ENCODE data around the gene TACR2.

GRCh38 chr10:69353977-69354635 lies 62.6 kb downstream of the TACR2 start:
- no peak for TF ChIP-seq CTCF (IDR thresholded peaks at IDR 0.05; ENCODE audit: borderline replicate concordance, extremely low read depth, low read length, poor library complexity, severe bottlenecking)
- TF ChIP-seq EZH2 (IDR thresholded peaks at IDR 0.05; ENCODE audit: borderline replicate concordance, low read depth, low read length, severe bottlenecking), result no peak

Measured in DND-41 (cell line).